ENCODE data around the gene KAZN. TPM values are rescaled to one million over a fixed set of nuclear protein-coding genes. Genes with fewer than 3 reads are reported as not detected.
A peak's percentile ranks its signal among the peaks of the same experiment; 100 is the strongest.

Gene KAZN
- total RNA-seq, 1 experiment from 2014 or later = 2.4 TPM

GRCh38 chr1:14872762-14873161 lies 274.3 kb downstream of the KAZN start:
- DNase-seq = no peak
- no peaks in the 10 kb centered on the region for H3K36me3 Mint-ChIP-seq (ENCODE audit: insufficient read depth, unreplicated experiment)
- no peak overlapping the region for H3K27ac Mint-ChIP-seq (ENCODE audit: unreplicated experiment)
- no peaks in the 10 kb centered on the region for H3K36me3 ChIP-seq (ENCODE audit: control insufficient read depth, insufficient read depth, low read length)
- no peaks in the 10 kb centered on the region for H3K4me1 ChIP-seq
- H3K27me3 Mint-ChIP-seq (ENCODE audit: insufficient read depth, unreplicated experiment) = peaks cover 3% of the 10 kb centered on the region
- CTCF ChIA-PET = no interaction called here
- no peak overlapping the region for H3K4me3 ChIP-seq (ENCODE audit: low read depth, low read length)
- no peaks in the 10 kb centered on the region for H3K27me3 ChIP-seq (replicated peaks; ENCODE audit: control insufficient read depth, insufficient read depth, low read length)
- POLR2A ChIA-PET = no interaction called here
- H3K4me3 Mint-ChIP-seq (ENCODE audit: unreplicated experiment) = no peak overlapping the region
- intact Hi-C loops (cut with micrococcal nuclease; ENCODE audit: unreplicated experiment) = no loop called here
- TF ChIP-seq CTCF (IDR thresholded peaks at IDR 0.05; ENCODE audit: insufficient read depth in 1 of 2, low read depth in 1 of 2, low read length in 1 of 2, severe bottlenecking in 1 of 2, unreplicated experiment in 1 of 2) = no peak
- H3K9me3 ChIP-seq = no peaks in the 10 kb centered on the region
- H3K9me3 Mint-ChIP-seq (ENCODE audit: unreplicated experiment) = no peaks in the 10 kb centered on the region
- no TSS peak for BruUV-seq (replicated peaks)
- H3K4me1 Mint-ChIP-seq (ENCODE audit: low read depth, unreplicated experiment) = no peaks in the 10 kb centered on the region

DNA sequence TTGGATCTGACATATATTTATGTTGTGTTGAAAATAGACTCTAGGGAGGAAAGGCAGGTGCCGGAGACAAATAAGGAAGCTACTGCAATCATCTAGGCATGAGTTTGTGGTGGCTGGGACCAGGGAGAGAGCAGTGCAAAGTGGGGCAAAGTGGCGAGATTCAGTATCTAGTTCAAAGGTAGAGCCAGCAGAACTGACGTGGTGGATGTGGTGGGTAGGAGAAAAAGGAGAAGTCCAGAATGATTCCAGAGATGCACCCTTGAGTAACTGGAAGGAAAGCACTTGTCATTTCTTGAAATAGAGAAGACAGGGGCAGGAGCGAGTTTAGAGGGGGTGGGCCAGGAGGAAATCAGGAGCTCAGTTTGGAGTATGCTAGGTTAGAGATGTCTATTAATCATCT lies 275.2 kb downstream of the KAZN start:
- no peak for TF ChIP-seq CTCF (IDR thresholded peaks at IDR 0.05; ENCODE audit: insufficient read depth in 1 of 2, low read depth in 1 of 2, low read length in 1 of 2, severe bottlenecking in 1 of 2, unreplicated experiment in 1 of 2)
- H3K9me3 ChIP-seq = no peaks in the 10 kb centered on the region
- H3K36me3 ChIP-seq (ENCODE audit: control insufficient read depth, insufficient read depth, low read length) = no peaks in the 10 kb centered on the region
- Mint-ChIP-seq H3K4me1 (ENCODE audit: low read depth, unreplicated experiment) (no peaks in the 10 kb centered on the region), H3K4me3 (ENCODE audit: unreplicated experiment) (no peak overlapping the region), H3K27me3 (ENCODE audit: insufficient read depth, unreplicated experiment) (peaks cover 3% of the 10 kb centered on the region), H3K27ac (ENCODE audit: unreplicated experiment) (no peak overlapping the region), H3K36me3 (ENCODE audit: insufficient read depth, unreplicated experiment) (no peaks in the 10 kb centered on the region), H3K9me3 (ENCODE audit: unreplicated experiment) (no peaks in the 10 kb centered on the region)
- POLR2A ChIA-PET = no interaction called here
- BruUV-seq (replicated peaks) = no TSS peak
- intact Hi-C loops (cut with micrococcal nuclease; ENCODE audit: unreplicated experiment) = no loop called here
- no peaks in the 10 kb centered on the region for H3K27me3 ChIP-seq (replicated peaks; ENCODE audit: control insufficient read depth, insufficient read depth, low read length)
- CTCF ChIA-PET = no interaction called here
- DNase-seq = no peak
- no peaks in the 10 kb centered on the region for H3K4me1 ChIP-seq
- H3K4me3 ChIP-seq (ENCODE audit: low read depth, low read length) = no peak overlapping the region

DNA sequence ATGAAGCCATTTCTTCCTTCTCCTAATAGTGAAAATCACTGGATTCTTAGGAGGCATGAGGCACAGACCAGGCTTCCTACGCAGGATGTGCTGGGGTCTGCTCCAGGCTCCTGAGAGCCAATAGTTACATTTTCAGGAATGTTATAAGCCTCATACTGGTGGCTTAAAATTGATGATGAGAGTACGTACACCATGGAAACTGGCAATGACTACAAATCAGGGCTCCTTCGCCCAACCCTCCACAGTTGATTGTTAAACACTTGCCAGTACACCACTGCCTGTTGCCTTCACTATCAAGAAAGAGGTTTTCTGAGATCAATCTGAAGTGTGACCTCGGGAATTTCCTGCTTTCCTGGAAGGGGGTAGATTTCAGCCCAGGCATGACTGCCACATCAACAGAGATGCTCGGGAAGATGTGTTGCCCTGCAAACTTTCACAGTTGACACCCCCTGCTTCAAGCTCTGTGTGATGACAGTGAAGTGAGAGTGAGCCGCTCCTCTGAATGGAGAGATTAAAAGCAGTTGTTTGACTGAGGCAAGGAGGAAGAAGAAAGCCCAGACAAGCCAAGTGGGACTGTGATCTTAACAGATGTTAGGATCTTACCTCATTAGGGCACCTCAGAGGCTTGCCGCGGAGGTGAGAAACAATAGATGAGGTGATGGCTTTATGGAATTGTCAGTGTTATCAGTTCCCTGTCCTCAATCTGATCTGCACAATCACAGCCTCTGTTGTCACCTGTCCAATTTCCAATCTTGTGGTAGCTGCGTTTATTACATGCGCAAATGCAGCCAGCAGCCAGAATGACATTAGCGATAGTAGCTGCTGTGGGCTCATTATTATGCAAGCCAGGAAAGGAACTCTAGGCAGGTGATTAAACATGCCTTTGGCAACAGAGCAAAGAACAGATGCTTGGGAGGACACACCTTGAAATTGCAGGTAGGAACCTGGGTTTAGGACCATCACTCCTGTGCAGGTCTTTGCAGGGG lies 277.3 kb downstream of the KAZN start:
- peak in 1 of 2 experiments; percentile 8 for DNase-seq
- H3K9me3 Mint-ChIP-seq (ENCODE audit: unreplicated experiment) = no peaks in the 10 kb centered on the region
- no TSS peak for BruUV-seq (replicated peaks)
- no peak overlapping the region for H3K4me3 ChIP-seq (ENCODE audit: low read depth, low read length)
- H3K4me3 Mint-ChIP-seq (ENCODE audit: unreplicated experiment) = no peak overlapping the region
- no peaks in the 10 kb centered on the region for H3K36me3 Mint-ChIP-seq (ENCODE audit: insufficient read depth, unreplicated experiment)
- POLR2A ChIA-PET = no interaction called here
- H3K9me3 ChIP-seq = no peaks in the 10 kb centered on the region
- no peaks in the 10 kb centered on the region for H3K36me3 ChIP-seq (ENCODE audit: control insufficient read depth, insufficient read depth, low read length)
- no peaks in the 10 kb centered on the region for H3K4me1 ChIP-seq
- H3K4me1 Mint-ChIP-seq (ENCODE audit: low read depth, unreplicated experiment) = no peaks in the 10 kb centered on the region
- TF ChIP-seq CTCF (IDR thresholded peaks at IDR 0.05; ENCODE audit: insufficient read depth in 1 of 2, low read depth in 1 of 2, low read length in 1 of 2, severe bottlenecking in 1 of 2, unreplicated experiment in 1 of 2) = no peak
- no peaks in the 10 kb centered on the region for H3K27me3 ChIP-seq (replicated peaks; ENCODE audit: control insufficient read depth, insufficient read depth, low read length)
- H3K27ac Mint-ChIP-seq (ENCODE audit: unreplicated experiment) = no peak overlapping the region
- peaks cover 3% of the 10 kb centered on the region for H3K27me3 Mint-ChIP-seq (ENCODE audit: insufficient read depth, unreplicated experiment)
- CTCF ChIA-PET = no interaction called here
- intact Hi-C loops (cut with micrococcal nuclease; ENCODE audit: unreplicated experiment) = no loop called here

Data from Caco-2 (cell line).